Spleen (tissue), 11 donors: Measurements from ENCODE around the gene LASP1. TPM values are rescaled to one million over a fixed set of nuclear protein-coding genes. Genes with fewer than 3 reads are reported as not detected.
A peak's percentile ranks its signal among the peaks of the same experiment; 100 is the strongest.

Experiments used
- DNase-seq: peaks from one replicate; pipeline ENCODE4 v3.0.0-alpha.2; 2020
- H3K27ac ChIP-seq, 8 donors: fragments of 200-600 bp; sonication (generic) in 7 of 8; 1 replicate in 4 of 8; 2 replicates in 4 of 8; pipeline versions ENCODE4 v1.5.0 to v1.8.0; 2016 to 2021; ENCODE audit warnings: inconsistent platforms in 4 of 8, mild to moderate bottlenecking in 4 of 8, moderate library complexity in 1 of 8
- H3K27me3 ChIP-seq, 7 donors: fragments of 200-600 bp; sonication (generic) in 6 of 7; replicated peaks in 1 of 7; 1 replicate in 4 of 7; 2 replicates in 3 of 7; pipeline versions ENCODE4 v1.5.0 to v1.8.0; 2016 to 2021; ENCODE audit warnings: inconsistent platforms in 3 of 7, mild to moderate bottlenecking in 1 of 7
- H3K36me3 ChIP-seq, 6 donors: fragments of 200-600 bp; sonication (generic) in 5 of 6; 1 replicate in 4 of 6; 2 replicates in 2 of 6; pipeline versions ENCODE4 v1.5.0 to v1.8.0; 2016 to 2021; ENCODE audit warnings: inconsistent platforms in 2 of 6
- H3K4me1 ChIP-seq, 6 donors: fragments of 200-600 bp; sonication (generic) in 5 of 6; 1 replicate in 3 of 6; 2 replicates in 3 of 6; pipeline versions ENCODE4 v1.5.0 to v1.8.0; 2016 to 2021; ENCODE audit warnings: inconsistent platforms in 3 of 6
- H3K4me3 ChIP-seq, 8 donors: fragments of 200-600 bp; sonication (generic) in 7 of 8; 1 replicate in 4 of 8; 2 replicates in 4 of 8; pipeline versions ENCODE4 v1.5.0 to v1.8.0; 2016 to 2021; ENCODE audit warnings: inconsistent platforms in 4 of 8, mild to moderate bottlenecking in 4 of 8, moderate library complexity in 2 of 8
- H3K9me3 ChIP-seq, 8 donors: fragments of 200-600 bp; sonication (generic) in 7 of 8; 1 replicate in 4 of 8; 2 replicates in 4 of 8; pipeline versions ENCODE4 v1.5.0 to v1.8.0; 2016 to 2021; ENCODE audit warnings: inconsistent platforms in 4 of 8
- CTCF ChIP-seq, 11 experiments: fragments of 200-600 bp in 7 of 11; fragments of 450-650 bp in 4 of 11; sonication (generic) in 4 of 11; IDR thresholded peaks in 8 of 11; conservative IDR thresholded peaks in 3 of 11; 1 replicate in 7 of 11; 2 replicates in 4 of 11; pipeline versions ENCODE4 v1.4.0 to v1.8.0; 2016 to 2021; ENCODE audit warnings: antibody characterized with exemption in 11 of 11, inconsistent platforms in 4 of 11, mild to moderate bottlenecking in 1 of 11
- POLR2A ChIP-seq, 3 donors: fragments of 450-650 bp; IDR thresholded peaks; one replicate each; pipeline ENCODE4 v1.5.1; 2017; ENCODE audit warnings: antibody characterized with exemption in 3 of 3, mild to moderate bottlenecking in 1 of 3
- POLR2AphosphoS5 ChIP-seq, 3 donors: sonication (generic); formaldehyde crosslinking; IDR thresholded peaks; one replicate each; pipeline ENCODE4 v1.5.1; 2017; ENCODE audit warnings: antibody characterized with exemption in 3 of 3
- WGBS, 5 donors: extraction: QIAGEN DNeasy Blood & Tissue Kit in 3 of 5; methylation state at CpG; one replicate each; pipeline versions ENCODE4 v1.1.5 to v1.1.7; 2013 to 2018; 5-methylcytosine and 5-hydroxymethylcytosine counted together
- intact Hi-C: fragments of 100-400 bp; cut with DNase I; formaldehyde crosslinking; loops from one replicate; pipeline ENCODE4 v1.15.0; 2023; ENCODE audit warnings: low total_unique reads
- polyA plus RNA-seq, 3 donors: library from polyadenylated mRNA; stranded (reverse); fragments of 200-250 nt; gene quantifications; one replicate each; pipeline ENCODE4 v1.2.1, GENCODE V29; 2013
- total RNA-seq, 7 donors: library from RNA; depleted of rRNA in 3 of 7; stranded (reverse); fragments of >200 nt in 3 of 7; fragmentation: NEBNext Ultra II Directional in 4 of 7; extraction: Animal tissue kit (Norgen Biotek cat#: 25700) in 4 of 7; gene quantifications; one replicate each; pipeline versions ENCODE4 v1.1.0 to v1.2.1, GENCODE V29; 2016 to 2021
- donor health status: healthy with polysubstance abuse.
- donor health status: DM: no; HTN: no; CAD: no; lungs with moderate emphysema.
- donor health status: DM: no; HTN: no; CAD: no.
- donor health status: Bipolar disorder and iron deficiency.
- donor health status: healthy.
- donor health status: DM: no; HTN: no; CAD: no.
- donor health status: DM: yes; HTN: yes; CAD: no.

Gene LASP1
- total and polyA plus RNA-seq, 10 donors, result 38.8 to 196 (median 143) TPM

- peaks cover 79 to 100% (median 98%) of the 10 kb centered on the region in 6 donors for H3K4me1 ChIP-seq
- intact Hi-C loops, result no loop called here
- peaks cover 0 to 100% (median 46%) of the 10 kb centered on the region in 6 donors for H3K36me3 ChIP-seq
- TF ChIP-seq POLR2A (IDR thresholded peaks at IDR 0.05) (no peak), CTCF (IDR thresholded peaks at IDR 0.05 in 8 of 11, conservative IDR thresholded peaks at IDR 0.05 in 3 of 11) (peak in 1 of 11 experiments; percentile 28), POLR2AphosphoS5 (IDR thresholded peaks at IDR 0.05) (peak in 2 of 3 donors; percentile 49 to 66)
- H3K27ac ChIP-seq, result peak overlapping the region in 7 of 8 donors; percentile 35 to 97 (median 70)
- 23 to 62% (median 40%) methylated on average over 6 to 7 of the region's 7 CpGs for WGBS, 5 donors
- H3K27me3 ChIP-seq, result no peaks in the 10 kb centered on the region
- H3K4me3 ChIP-seq, result peak overlapping the region in 1 of 8 donors; percentile 31
- no peaks in the 10 kb centered on the region for H3K9me3 ChIP-seq
- DNase-seq, result peak; percentile 90
Measured at GRCh38 chr17:38877130-38877851, 7.4 kb downstream of the LASP1 start.

- Histone ChIP-seq H3K36me3 (peaks cover 0 to 89% (median 46%) of the 10 kb centered on the region in 6 donors), H3K27me3 (no peaks in the 10 kb centered on the region), H3K4me1 (peaks cover 78 to 100% (median 98%) of the 10 kb centered on the region in 6 donors), H3K27ac (peak overlapping the region in 7 of 8 donors; percentile 3 to 84 (median 52)), H3K4me3 (peak overlapping the region in 2 of 8 donors; percentile 2 to 6), H3K9me3 (no peaks in the 10 kb centered on the region)
- DNase-seq, result no peak
- 33 to 57% (median 48%) methylated on average over 5 to 6 of the region's 6 CpGs for WGBS, 5 donors
- intact Hi-C loops, result no loop called here
- TF ChIP-seq POLR2A (IDR thresholded peaks at IDR 0.05), result no peak
- no peak for TF ChIP-seq CTCF (IDR thresholded peaks at IDR 0.05 in 8 of 11, conservative IDR thresholded peaks at IDR 0.05 in 3 of 11)
- TF ChIP-seq POLR2AphosphoS5 (IDR thresholded peaks at IDR 0.05), result no peak
Measured at GRCh38 chr17:38879878-38880665, 10.2 kb downstream of the LASP1 start.

GRCh38 chr17:38881600-38882191 is 11.8 kb downstream of the LASP1 start:
- no peak for DNase-seq
- intact Hi-C loops, result no loop called here
- Histone ChIP-seq H3K4me3 (no peak overlapping the region), H3K36me3 (peaks cover 0 to 89% (median 48%) of the 10 kb centered on the region in 6 donors), H3K4me1 (peaks cover 73 to 100% (median 98%) of the 10 kb centered on the region in 6 donors), H3K27ac (peak overlapping the region in 7 of 8 donors; percentile 3 to 84 (median 52)), H3K9me3 (no peaks in the 10 kb centered on the region), H3K27me3 (no peaks in the 10 kb centered on the region)
- TF ChIP-seq POLR2AphosphoS5 (IDR thresholded peaks at IDR 0.05) (peak; percentile 55 to 79 (median 75)), CTCF (IDR thresholded peaks at IDR 0.05 in 8 of 11, conservative IDR thresholded peaks at IDR 0.05 in 3 of 11) (no peak)
- WGBS, 5 donors, result 32 to 47% (median 44%) methylated on average over 4 to 8 of the region's 8 CpGs
